Vagina (tissue), 2 donors: ENCODE results near the gene ZNF683. TPM values are rescaled to one million over a fixed set of nuclear protein-coding genes. Genes with fewer than 3 reads are reported as not detected.

Experiments used
- DNase-seq, 2 donors: peaks; one replicate each; pipeline ENCODE4 v3.0.0-alpha.2; 2017; ENCODE audit errors: extremely low spot score in 2 of 2
- H3K27ac ChIP-seq: fragments of 200-600 bp; sonication (generic); one replicate; pipeline ENCODE4 v1.5.1; 2019
- H3K27me3 ChIP-seq: fragments of 200-600 bp; sonication (generic); one replicate; pipeline ENCODE4 v1.5.1; 2019
- H3K36me3 ChIP-seq, 2 donors: fragments of 200-600 bp; sonication (generic); one replicate each; pipeline ENCODE4 v1.5.1; 2017 to 2019
- H3K4me1 ChIP-seq: fragments of 200-600 bp; sonication (generic); one replicate; pipeline ENCODE4 v1.5.1; 2019
- H3K4me3 ChIP-seq, 2 donors: fragments of 200-600 bp; sonication (generic); 1 replicate in 1 of 2; 2 replicates in 1 of 2; pipeline ENCODE4 v1.5.1; 2016 to 2019
- H3K9me3 ChIP-seq: fragments of 200-600 bp; sonication (generic); one replicate; pipeline ENCODE4 v1.5.1; 2019
- POLR2A ChIP-seq, 2 donors: fragments of 450-650 bp; IDR thresholded peaks; one replicate each; pipeline ENCODE4 v1.6.1; 2017; ENCODE audit warnings: antibody characterized with exemption in 2 of 2, mild to moderate bottlenecking in 2 of 2, moderate library complexity in 2 of 2
- POLR2AphosphoS5 ChIP-seq, 2 donors: sonication (generic); formaldehyde crosslinking; IDR thresholded peaks; one replicate each; pipeline ENCODE4 v1.9.0; 2017; ENCODE audit warnings: antibody characterized with exemption in 2 of 2, mild to moderate bottlenecking in 2 of 2, low read depth in 1 of 2; ENCODE audit not compliant: insufficient read depth in 1 of 2
- intact Hi-C: fragments of 100-400 bp; cut with DNase I; formaldehyde crosslinking; loops from one replicate; pipeline ENCODE4 v1.15.1; 2023
- total RNA-seq: library from RNA; depleted of rRNA; stranded (reverse); fragments of >200 nt; gene quantifications from one replicate; pipeline ENCODE4 v1.2.3, GENCODE V29; 2016
- TF ChIP-seq, protein P1 (sequence below), 3 experiments: fragments of 450-650 bp in 2 of 3; fragments of 200-600 bp in 1 of 3; sonication (generic) in 1 of 3; IDR thresholded peaks; one replicate each; pipeline ENCODE4 v1.5.1; 2017 to 2019; ENCODE audit warnings: antibody characterized with exemption in 3 of 3, mild to moderate bottlenecking in 2 of 3, moderate library complexity in 2 of 3

Gene ZNF683
- total RNA-seq, 1 donor from 2014 or later, result not detected

DNA sequence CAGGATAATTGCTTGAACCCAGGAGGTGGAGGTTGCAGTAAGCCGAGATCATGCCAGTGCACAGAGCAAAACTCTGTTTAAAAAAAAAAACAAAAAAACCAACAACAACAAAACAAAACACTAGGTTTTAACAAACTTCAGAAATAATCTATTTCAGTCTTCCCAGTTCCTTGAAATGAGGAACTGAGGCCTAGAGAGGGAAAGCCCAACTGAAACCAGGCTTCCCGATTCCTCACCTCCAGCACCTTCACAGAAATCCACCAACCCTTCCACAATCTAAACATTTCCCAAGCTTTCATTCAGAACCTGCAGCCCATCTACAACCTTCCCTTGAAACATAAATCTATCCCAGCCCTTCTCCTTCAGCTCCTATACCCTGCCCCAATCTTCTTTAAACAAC lies 55.4 kb downstream of the ZNF683 start:
- H3K4me1 ChIP-seq, result peaks cover 8% of the 10 kb centered on the region
- no peak for DNase-seq
- intact Hi-C loops, result loop anchor here (2.0 kb wide), 1 partner anchor 46 kb away; no protein-coding TSS in a partner anchor
- H3K36me3 ChIP-seq, result no peaks in the 10 kb centered on the region
- no peak overlapping the region for H3K4me3 ChIP-seq
- TF ChIP-seq, protein P1, sequence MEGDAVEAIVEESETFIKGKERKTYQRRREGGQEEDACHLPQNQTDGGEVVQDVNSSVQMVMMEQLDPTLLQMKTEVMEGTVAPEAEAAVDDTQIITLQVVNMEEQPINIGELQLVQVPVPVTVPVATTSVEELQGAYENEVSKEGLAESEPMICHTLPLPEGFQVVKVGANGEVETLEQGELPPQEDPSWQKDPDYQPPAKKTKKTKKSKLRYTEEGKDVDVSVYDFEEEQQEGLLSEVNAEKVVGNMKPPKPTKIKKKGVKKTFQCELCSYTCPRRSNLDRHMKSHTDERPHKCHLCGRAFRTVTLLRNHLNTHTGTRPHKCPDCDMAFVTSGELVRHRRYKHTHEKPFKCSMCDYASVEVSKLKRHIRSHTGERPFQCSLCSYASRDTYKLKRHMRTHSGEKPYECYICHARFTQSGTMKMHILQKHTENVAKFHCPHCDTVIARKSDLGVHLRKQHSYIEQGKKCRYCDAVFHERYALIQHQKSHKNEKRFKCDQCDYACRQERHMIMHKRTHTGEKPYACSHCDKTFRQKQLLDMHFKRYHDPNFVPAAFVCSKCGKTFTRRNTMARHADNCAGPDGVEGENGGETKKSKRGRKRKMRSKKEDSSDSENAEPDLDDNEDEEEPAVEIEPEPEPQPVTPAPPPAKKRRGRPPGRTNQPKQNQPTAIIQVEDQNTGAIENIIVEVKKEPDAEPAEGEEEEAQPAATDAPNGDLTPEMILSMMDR (IDR thresholded peaks at IDR 0.05), result no peak
- TF ChIP-seq POLR2A (IDR thresholded peaks at IDR 0.05), result no peak
- TF ChIP-seq POLR2AphosphoS5 (IDR thresholded peaks at IDR 0.05; ENCODE audit: insufficient read depth in 1 of 2, low read depth in 1 of 2), result no peak
- no peaks in the 10 kb centered on the region for H3K9me3 ChIP-seq
- no peak overlapping the region for H3K27ac ChIP-seq
- no peaks in the 10 kb centered on the region for H3K27me3 ChIP-seq

DNA sequence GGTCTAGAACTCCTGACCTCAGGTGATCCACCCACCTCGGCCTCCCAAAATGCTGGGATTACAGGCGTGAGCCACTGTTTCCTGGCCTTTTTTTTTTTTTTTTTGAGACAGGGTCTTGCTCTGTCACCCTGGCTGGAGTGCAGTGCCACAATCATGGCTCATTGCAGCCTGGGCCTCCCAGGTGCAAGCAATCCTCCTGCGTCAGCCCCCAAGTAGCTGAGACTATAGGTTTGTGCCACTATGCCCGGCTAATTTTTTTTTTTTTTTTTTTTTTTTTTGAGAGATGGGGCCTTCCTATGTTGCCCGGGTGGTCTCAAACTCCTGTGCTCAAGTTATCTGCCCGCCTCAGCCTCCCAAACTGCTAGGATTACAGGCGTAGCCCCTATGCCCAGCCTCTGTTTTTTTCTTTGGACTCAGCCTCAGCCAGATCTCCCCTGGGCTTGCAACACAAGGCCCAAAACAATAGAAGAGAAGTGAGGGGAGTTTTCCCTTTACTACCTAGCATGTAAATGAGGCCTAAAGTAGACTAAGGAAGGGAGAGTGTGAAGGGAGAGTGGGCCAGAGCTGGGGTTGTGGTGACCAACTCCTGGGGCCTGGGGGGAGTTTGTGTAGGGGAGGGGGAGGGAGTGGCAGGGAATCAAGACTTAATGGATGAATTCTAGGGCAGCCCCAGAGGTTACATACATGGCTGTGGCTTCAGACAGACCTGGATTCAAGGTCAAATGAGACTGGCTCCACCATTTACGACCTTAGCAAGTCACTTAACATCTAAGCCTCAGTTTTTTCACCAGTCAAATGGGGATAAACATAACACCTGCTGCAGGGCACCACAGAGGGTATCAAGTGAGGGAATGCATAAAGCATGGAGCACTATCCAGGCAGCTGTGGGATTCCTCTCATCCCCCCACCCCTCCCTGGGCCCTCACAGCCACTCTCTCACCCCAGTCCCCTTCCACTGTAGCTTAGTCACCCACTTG lies 56.4 kb downstream of the ZNF683 start:
- no peaks in the 10 kb centered on the region for H3K9me3 ChIP-seq
- H3K27me3 ChIP-seq, result no peaks in the 10 kb centered on the region
- H3K36me3 ChIP-seq, result no peaks in the 10 kb centered on the region
- no peak overlapping the region for H3K27ac ChIP-seq
- H3K4me1 ChIP-seq, result peaks cover 5% of the 10 kb centered on the region
- peak in 1 of 2 donors; percentile 58 for DNase-seq
- intact Hi-C loops, result loop anchor here (2.0 kb wide), 1 partner anchor 45 kb away; no protein-coding TSS in a partner anchor
- H3K4me3 ChIP-seq, result no peak overlapping the region
- TF ChIP-seq, protein P1 (IDR thresholded peaks at IDR 0.05), result no peak
- no peak for TF ChIP-seq POLR2AphosphoS5 (IDR thresholded peaks at IDR 0.05; ENCODE audit: insufficient read depth in 1 of 2, low read depth in 1 of 2)
- no peak for TF ChIP-seq POLR2A (IDR thresholded peaks at IDR 0.05)

DNA sequence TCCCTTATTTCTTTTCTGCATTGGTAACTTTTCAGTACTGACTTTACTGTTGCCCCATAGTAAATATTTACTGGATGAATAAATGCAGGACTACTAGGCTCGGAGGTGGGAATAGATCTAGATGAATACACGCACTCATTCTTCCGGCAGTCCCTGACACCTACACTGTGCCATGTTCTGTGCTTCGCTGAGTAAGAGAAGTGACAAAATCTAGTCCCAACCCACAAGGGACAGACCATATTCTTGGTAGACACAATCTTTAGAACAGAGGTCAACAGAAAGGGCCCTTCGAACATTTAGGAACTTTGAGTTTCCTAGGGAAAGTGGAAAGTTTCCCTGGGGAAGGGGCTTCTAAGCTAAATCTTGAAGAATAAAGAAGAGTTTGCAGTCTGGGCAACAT lies 58.0 kb downstream of the ZNF683 start:
- no peak overlapping the region for H3K27ac ChIP-seq
- TF ChIP-seq POLR2A (IDR thresholded peaks at IDR 0.05), result no peak
- TF ChIP-seq POLR2AphosphoS5 (IDR thresholded peaks at IDR 0.05; ENCODE audit: insufficient read depth in 1 of 2, low read depth in 1 of 2), result no peak
- TF ChIP-seq, protein P1 (IDR thresholded peaks at IDR 0.05), result no peak
- intact Hi-C loops, result no loop called here

More for the DNA sequence above, 58.0 kb downstream of the ZNF683 start:
- Histone ChIP-seq H3K9me3 (no peaks in the 10 kb centered on the region), H3K4me1 (no peaks in the 10 kb centered on the region), H3K36me3 (no peaks in the 10 kb centered on the region), H3K4me3 (no peak overlapping the region), H3K27me3 (no peaks in the 10 kb centered on the region)
- no peak for DNase-seq

Other genes starting within 250 kb of the ZNF683 start
- gene FAM110D, start 213.7 kb downstream of the ZNF683 start, total RNA-seq, result 4.2 TPM
- not detected for gene C1orf232, start 203.8 kb downstream of the ZNF683 start, total RNA-seq
- gene ZNF593, start 202.8 kb downstream of the ZNF683 start, total RNA-seq, result 18.7 TPM
- not detected for gene ZNF593OS, start 200.9 kb downstream of the ZNF683 start, total RNA-seq
- 21.9 TPM for gene CNKSR1, start 195.3 kb downstream of the ZNF683 start, total RNA-seq
- not detected for gene CATSPER4, start 182.1 kb downstream of the ZNF683 start, total RNA-seq
- gene CEP85, start 138.6 kb downstream of the ZNF683 start, total RNA-seq, result 9.1 TPM
- gene SH3BGRL3, start 92.7 kb downstream of the ZNF683 start, total RNA-seq, result 115 TPM
- 7.1 TPM for gene UBXN11, start 66.1 kb downstream of the ZNF683 start, total RNA-seq
- gene CD52, start 54.8 kb downstream of the ZNF683 start, total RNA-seq, result 8.1 TPM
- 67.0 TPM for gene CRYBG2, start 18.6 kb downstream of the ZNF683 start, total RNA-seq
- not detected for gene LIN28A, start 38.1 kb upstream of the ZNF683 start, total RNA-seq
- gene DHDDS, start 59.6 kb upstream of the ZNF683 start, total RNA-seq, result 24.8 TPM
- 127 TPM for gene HMGN2, start 99.7 kb upstream of the ZNF683 start, total RNA-seq
- 22.8 TPM for gene RPS6KA1, start 157.0 kb upstream of the ZNF683 start, total RNA-seq